ENCODE results near the gene FAM133A.

The FAM133A gene

GRCh38 chrX:93673869-93674271 lies at the start of gene FAM133A:
FAM133A (plus strand) TSS chrX:93674206; CDS start chrX:93709420, 35,214 bp downstream.
- peak within 1 kb of the TSS; percentile 63 for H3K4me3 ChIP-seq (ENCODE audit: control insufficient read depth, low read depth, low read length)
- peak; percentile 61 for DNase-seq (ENCODE audit: low read depth)
- TF ChIP-seq CTCF (conservative IDR thresholded peaks at IDR 0.05; ENCODE audit: control insufficient read depth, insufficient read depth, low read depth, low read length), result no peak

GRCh38 chrX:93637591-93637990 lies 36.4 kb upstream of the FAM133A start:
- no peak overlapping the region for H3K4me3 ChIP-seq (ENCODE audit: control insufficient read depth, low read depth, low read length)
- TF ChIP-seq CTCF (conservative IDR thresholded peaks at IDR 0.05; ENCODE audit: control insufficient read depth, insufficient read depth, low read depth, low read length), result no peak
- no peak for DNase-seq (ENCODE audit: low read depth)

GRCh38 chrX:93649381-93649780 lies 24.6 kb upstream of the FAM133A start:
- TF ChIP-seq CTCF (conservative IDR thresholded peaks at IDR 0.05; ENCODE audit: control insufficient read depth, insufficient read depth, low read depth, low read length), result no peak
- no peak for DNase-seq (ENCODE audit: low read depth)
- no peak overlapping the region for H3K4me3 ChIP-seq (ENCODE audit: control insufficient read depth, low read depth, low read length)

- TF ChIP-seq CTCF (conservative IDR thresholded peaks at IDR 0.05; ENCODE audit: control insufficient read depth, insufficient read depth, low read depth, low read length), result no peak
- DNase-seq (ENCODE audit: low read depth), result no peak
- H3K4me3 ChIP-seq (ENCODE audit: control insufficient read depth, low read depth, low read length), result no peak overlapping the region
Observed at GRCh38 chrX:93660575-93660974, 13.4 kb upstream of the FAM133A start.

GRCh38 chrX:93673056-93673868 lies 744 bp upstream of the FAM133A start, which contains the start of gene NAP1L3:
NAP1L3 (minus strand) TSS chrX:93673578; CDS start chrX:93673304, 274 bp downstream.
- TF ChIP-seq CTCF (conservative IDR thresholded peaks at IDR 0.05; ENCODE audit: control insufficient read depth, insufficient read depth, low read depth, low read length), result no peak

GRCh38 chrX:93695981-93696380 lies 22.0 kb downstream of the FAM133A start:
- no peak for DNase-seq (ENCODE audit: low read depth)
- TF ChIP-seq CTCF (conservative IDR thresholded peaks at IDR 0.05; ENCODE audit: control insufficient read depth, insufficient read depth, low read depth, low read length), result no peak
- no peak overlapping the region for H3K4me3 ChIP-seq (ENCODE audit: control insufficient read depth, low read depth, low read length)

More at GRCh38 chrX:93673056-93673868, 744 bp upstream of the FAM133A start, which contains the start of gene NAP1L3:
- peak within 1 kb of the TSS; percentile 63 for H3K4me3 ChIP-seq (ENCODE audit: control insufficient read depth, low read depth, low read length)
- peak; percentile 72 for DNase-seq (ENCODE audit: low read depth)
